22Rv1 (cell line): ENCODE measurements around the gene LCN1.

Experiments
- ZFX ChIP-seq: fragments of 450-650 bp; IDR thresholded peaks from 2 replicates; pipeline ENCODE4 v1.6.1; 2017; ENCODE audit warnings: antibody characterized with exemption, borderline replicate concordance
- TF ChIP-seq, protein P1 (sequence below): fragments of 450-650 bp; IDR thresholded peaks from 2 replicates; pipeline ENCODE4 v1.5.1; 2017; ENCODE audit warnings: mild to moderate bottlenecking

DNA sequence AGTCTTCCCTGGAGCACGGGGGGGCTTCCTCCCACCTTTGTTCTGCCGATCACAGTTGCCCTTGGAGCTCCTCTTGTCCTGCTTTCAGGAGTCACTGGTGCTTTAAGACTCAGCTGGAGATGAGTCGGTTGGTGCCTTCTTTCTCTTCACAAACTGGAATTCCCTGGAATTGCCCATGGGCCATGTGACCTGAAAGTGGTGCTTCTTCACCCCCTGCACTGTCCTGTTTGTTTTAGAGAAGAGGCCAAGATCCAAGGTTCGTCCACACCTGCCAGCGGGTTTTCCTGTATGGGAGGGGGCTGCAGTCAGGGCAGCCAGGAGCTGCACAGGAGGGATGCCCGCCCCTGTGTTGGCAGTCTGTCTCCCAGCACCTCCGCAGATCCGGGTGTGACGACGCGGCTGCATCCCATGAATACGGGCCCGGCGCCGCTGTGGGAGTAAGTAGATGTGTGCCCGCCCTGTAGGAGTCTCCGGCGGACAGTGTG is 30.2 kb upstream of the LCN1 start:
- TF ChIP-seq, protein P1, sequence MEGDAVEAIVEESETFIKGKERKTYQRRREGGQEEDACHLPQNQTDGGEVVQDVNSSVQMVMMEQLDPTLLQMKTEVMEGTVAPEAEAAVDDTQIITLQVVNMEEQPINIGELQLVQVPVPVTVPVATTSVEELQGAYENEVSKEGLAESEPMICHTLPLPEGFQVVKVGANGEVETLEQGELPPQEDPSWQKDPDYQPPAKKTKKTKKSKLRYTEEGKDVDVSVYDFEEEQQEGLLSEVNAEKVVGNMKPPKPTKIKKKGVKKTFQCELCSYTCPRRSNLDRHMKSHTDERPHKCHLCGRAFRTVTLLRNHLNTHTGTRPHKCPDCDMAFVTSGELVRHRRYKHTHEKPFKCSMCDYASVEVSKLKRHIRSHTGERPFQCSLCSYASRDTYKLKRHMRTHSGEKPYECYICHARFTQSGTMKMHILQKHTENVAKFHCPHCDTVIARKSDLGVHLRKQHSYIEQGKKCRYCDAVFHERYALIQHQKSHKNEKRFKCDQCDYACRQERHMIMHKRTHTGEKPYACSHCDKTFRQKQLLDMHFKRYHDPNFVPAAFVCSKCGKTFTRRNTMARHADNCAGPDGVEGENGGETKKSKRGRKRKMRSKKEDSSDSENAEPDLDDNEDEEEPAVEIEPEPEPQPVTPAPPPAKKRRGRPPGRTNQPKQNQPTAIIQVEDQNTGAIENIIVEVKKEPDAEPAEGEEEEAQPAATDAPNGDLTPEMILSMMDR, result no peak
- TF ChIP-seq ZFX, result no peak
